GM18951 (cell line): ENCODE results near the gene PALD1.

Source experiments
- POLR2A ChIP-seq: IDR thresholded peaks from 4 replicates; pipeline ENCODE4 v1.6.1; 2011; ENCODE audit warnings: mild to moderate bottlenecking; ENCODE audit not compliant: insufficient read length, insufficient read depth; ENCODE audit errors: extremely low read depth
- in situ Hi-C: fragments of 300-500 bp; cut with MboI; formaldehyde crosslinking; loops from one replicate; pipeline ENCODE4 v1.12.0; 2022; ENCODE audit warnings: low sequenced_read_pairs, mixed read lengths, inconsistent platforms; ENCODE audit not compliant: unreplicated experiment

The PALD1 gene

DNA sequence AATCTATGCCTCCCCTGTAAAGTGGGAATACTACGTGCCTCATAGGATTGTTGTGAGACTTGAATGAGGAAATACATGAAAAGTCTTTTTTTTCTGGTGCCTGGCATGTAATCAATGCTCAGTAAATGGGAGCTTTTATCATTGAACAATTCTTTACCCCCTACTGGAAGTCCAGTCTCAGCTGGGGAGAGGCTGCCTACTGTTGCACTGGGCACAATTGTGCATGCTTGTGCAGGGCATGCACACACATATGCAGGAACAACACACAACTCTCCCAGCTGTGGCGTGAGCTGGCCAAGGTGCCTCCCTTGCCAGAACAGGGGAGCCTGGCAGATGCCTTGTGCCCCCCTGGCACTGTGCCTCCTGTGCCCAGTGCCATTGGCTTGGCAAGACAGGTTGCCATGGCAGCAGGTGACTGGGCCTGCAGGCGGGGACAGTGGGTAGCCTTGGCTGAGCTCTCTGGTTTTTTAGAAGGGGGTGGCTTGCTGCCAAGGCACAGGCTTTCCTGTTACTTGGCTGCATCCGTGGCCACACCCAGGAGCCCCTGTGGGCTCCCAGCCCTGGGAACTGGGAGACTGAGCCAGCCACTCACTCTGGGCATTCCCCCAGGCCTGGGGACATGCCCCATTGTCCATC, 16.1 kb upstream of the PALD1 start:
- no peak for TF ChIP-seq POLR2A

DNA sequence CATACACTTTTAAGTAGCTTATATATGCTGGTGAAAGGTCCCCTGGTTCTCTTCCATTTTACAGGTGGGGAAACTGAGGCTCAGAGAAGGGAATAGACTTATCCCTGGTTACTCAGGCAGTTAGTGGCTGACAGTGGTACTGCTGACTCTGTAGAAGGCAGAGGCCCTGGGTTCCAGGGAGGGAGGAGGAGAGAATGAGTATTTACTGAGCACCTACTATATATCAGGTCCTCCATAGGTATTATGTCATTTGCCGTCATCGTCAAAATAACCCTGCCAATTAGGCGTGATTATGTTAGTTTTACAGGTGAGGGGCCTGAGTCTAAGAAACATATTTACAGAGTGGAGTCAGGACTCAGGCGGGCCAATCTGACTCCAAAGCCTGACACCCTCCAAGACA, 13.3 kb upstream of the PALD1 start:
- TF ChIP-seq POLR2A = no peak
- in situ Hi-C loops = loop anchor here (10.0 kb wide), 1 partner anchor 80 kb away; no protein-coding TSS in a partner anchor

More for the DNA sequence above, 16.1 kb upstream of the PALD1 start:
- in situ Hi-C loops = loop anchor here (10.0 kb wide), 1 partner anchor 82 kb away; no protein-coding TSS in a partner anchor

DNA sequence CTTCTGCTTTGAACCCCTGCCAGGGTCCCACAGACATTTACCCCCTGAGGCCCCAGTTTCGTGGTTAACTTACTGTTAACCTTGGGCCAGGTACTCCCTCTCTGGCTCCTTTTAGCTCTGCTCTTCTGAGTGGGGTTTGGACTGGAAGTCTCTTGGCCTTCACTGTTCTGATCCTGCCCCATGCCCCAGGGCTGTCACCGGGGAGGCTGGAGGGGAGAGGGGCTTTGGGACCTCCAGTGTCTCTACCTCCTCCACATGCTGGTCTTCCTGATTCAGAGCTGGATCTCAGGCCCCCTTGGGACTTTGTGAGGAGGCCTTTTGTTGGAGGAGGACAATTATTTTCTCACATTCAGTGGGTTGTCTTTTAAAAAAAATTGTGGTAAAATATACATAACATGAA, 12.7 kb upstream of the PALD1 start:
- in situ Hi-C loops = loop anchor here (10.0 kb wide), 1 partner anchor 79 kb away; no protein-coding TSS in a partner anchor
- TF ChIP-seq POLR2A = no peak

DNA sequence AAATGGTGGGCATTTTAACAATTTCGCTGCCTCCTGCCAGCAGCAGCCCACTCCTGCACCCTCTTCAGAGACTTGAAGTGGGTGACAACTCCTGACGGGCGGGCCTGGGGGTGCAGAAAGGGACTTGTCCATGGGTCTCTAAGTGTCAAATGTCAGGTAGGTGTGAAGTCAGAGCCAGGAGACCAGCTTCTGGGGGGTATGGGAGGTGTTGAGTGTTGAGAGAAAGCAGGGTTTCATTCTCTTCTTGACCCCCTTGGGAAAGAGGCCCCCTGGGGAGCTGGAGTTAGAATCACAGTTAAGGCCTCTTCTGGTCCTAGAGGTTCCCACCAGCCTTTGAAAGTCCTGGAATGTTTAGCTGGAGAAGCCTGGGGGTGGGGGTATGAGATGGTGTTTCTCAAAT, 11.6 kb upstream of the PALD1 start:
- in situ Hi-C loops = loop anchor here (10.0 kb wide), 1 partner anchor 78 kb away; no protein-coding TSS in a partner anchor
- TF ChIP-seq POLR2A = no peak

DNA sequence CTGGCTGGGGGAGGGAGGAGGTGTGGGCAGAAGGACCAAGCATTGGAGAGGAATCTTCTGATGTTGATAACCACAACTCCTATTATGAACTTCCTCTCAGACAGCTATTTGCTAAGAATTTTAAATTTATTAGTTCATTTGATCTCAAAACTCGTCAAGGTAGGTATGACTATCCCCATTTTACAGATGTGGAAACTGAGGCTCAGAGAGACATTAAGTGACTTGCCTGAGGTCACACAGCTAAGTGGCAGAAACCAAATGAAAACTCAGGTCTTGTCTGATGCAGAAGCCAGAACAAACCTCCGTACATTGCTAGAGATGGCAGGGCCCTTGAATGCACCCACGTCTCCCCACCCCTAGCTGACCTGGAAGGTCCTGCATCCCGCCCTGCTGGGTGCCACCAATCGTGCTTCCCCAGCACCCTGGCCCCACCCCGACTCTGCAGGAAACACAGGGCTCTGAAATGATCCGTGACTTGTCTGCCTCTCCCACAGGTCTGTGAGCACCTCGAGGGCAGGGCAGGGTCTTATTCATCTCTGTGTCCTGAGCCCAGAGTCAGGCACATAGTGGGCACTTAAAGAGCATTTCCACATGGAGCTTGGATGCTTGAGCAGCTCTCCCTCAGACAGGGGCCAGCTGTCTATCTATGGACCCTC, 5.6 kb upstream of the PALD1 start:
- TF ChIP-seq POLR2A = no peak
- in situ Hi-C loops = no loop called here

DNA sequence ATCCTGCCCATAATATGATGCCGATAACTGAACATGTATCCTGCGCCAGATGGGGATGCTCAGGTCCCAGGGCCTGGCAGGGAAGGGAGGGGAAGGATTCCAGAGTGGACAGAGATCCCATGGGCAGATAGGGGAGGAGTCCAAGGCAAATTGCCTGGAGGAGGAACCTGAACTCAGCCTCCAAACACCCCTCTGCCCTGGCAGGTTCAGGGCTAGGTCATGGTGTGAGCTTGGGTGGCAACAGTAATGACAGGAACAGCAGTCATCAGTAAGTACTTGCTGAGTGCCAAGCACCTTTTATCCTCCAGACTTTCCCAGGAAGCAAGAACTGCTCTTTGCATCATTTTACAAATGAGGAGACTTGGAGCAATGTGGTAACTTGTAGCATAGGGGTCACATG, 3.8 kb upstream of the PALD1 start:
- no peak for TF ChIP-seq POLR2A
- in situ Hi-C loops = no loop called here

DNA sequence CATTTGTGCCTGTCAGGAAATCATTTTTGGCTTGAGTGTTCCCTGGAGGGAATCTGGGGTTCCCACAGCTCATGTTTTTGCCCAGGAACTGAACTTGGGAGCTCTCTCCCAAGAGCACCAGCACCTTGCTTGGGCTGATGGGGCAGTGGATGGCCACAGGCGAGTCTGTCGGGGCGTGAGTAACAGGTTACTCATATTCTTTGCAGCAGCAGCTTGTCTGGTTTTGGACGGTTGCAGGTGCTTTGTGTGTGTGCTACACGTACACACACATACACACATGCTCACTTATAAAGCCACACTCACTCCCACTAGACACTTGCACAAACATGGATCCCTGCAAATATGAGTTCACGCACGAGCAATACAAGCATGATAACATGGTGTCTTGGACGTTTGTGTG, 2.9 kb upstream of the PALD1 start:
- in situ Hi-C loops = no loop called here
- TF ChIP-seq POLR2A = no peak

DNA sequence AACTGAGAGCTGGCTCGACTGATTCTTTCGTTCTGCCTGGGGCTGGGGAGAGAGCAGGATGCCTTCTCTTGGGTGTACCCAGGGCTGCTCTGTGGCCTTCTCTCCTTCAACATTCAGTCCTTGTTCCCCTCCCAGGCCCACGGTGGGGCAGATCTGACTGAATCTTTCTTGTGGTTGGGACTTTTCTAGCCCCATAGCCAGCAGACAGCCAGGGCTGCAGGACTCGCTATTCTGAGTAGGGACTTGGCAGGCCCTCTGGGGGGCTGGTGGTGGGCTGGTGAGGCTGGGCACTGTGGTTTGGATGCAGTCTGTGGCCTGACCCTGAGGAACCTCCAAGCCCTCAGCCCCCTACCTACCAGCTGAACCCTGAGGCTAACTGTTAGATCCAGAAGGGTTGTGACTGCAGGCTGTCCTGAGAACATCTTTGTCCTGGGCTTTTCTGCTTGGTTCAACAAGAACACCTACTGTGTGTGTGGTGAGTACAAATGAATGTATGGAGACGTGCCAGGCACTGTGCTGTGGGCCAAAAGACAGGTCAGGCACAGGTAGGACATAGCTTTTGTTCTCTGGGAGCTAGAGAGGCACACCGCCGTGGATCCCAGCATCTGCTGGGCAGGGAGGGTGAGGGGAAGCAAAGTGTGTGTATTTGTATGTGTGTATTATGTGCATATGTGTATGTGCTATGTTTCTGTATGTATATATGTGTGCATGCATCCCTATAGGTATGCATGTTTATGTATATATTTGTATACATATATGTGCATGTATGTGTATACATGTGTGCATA, 2.1 kb upstream of the PALD1 start:
- in situ Hi-C loops = no loop called here
- no peak for TF ChIP-seq POLR2A

DNA sequence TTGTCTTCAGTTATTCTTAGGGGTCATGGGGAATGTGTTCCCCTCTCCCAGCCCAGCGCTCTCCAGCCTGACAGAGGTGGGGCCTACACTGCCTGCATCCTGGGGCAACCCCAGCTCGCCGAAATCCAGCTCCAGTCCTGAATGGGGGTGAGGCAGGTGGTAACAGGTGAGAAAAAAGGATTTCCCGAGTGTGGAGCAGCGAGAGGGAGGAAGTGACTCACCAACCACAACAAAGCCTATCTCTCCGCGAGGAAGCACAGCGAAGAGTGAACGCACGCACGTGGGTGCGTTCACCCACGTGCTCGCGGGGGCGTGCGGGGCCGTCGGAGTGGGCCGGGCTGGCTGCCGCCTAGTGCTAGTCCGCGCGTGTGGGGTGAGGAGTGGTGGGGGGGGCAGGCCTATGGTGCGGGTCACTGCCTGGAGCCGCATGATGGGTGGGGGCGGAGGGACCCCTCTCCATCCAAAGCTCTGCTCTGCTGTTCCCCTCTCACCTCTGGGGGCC, 855 bp upstream of the PALD1 start:
- no peak for TF ChIP-seq POLR2A
- in situ Hi-C loops = no loop called here

DNA sequence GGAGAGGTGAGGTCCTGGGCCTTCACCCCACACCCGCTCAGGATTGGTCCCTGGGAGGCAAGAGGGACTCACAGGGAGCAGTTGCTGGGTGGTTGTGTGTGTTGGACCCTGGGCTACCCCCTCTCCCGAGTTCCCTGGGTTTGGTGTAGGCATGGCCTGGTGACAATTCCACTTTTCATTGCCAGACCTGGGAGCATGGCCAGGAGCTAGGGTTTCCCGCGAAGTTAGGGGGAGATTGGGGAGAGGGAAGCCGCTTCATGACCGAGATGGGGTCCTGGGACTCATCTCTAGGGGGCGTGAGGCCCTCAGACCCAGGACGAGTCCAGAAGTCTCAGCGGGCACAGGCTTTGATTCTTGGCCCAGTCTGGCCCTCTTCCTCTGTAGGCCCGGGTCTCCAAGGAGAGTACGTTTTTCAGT, 606 bp downstream of the PALD1 start:
- in situ Hi-C loops = no loop called here

DNA sequence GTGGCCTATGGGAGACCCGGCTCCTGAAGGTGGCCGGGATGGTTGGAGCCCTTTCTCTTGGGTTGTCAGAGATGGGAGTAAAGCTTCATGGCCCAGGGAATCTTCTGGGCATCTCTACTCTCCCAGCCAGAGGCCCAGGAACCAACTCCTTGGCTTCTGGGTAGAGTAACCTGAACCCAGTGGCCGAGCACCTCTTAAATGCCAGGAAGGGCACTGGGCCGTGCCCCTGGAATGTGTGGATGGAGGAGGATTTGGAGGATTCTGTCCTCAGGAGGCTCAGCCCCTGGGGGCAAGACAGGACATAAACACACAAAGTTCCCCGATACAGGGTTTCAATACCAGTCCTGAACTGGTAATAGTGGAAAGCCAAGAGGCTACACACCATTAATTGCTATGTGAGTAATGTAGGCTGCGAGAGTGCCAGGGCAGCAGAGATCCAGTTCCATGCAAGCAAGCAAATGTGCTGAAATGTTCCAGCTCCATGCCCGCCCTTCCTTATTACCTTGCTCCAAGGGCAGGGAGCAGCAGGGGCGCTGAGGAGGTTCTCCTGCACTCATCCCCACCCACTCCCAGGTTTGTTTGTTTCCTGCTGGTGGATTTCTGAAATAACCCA, 1.2 kb downstream of the PALD1 start:
- in situ Hi-C loops = no loop called here
- TF ChIP-seq POLR2A = no peak

More for the DNA sequence above, 606 bp downstream of the PALD1 start:
- no peak for TF ChIP-seq POLR2A

DNA sequence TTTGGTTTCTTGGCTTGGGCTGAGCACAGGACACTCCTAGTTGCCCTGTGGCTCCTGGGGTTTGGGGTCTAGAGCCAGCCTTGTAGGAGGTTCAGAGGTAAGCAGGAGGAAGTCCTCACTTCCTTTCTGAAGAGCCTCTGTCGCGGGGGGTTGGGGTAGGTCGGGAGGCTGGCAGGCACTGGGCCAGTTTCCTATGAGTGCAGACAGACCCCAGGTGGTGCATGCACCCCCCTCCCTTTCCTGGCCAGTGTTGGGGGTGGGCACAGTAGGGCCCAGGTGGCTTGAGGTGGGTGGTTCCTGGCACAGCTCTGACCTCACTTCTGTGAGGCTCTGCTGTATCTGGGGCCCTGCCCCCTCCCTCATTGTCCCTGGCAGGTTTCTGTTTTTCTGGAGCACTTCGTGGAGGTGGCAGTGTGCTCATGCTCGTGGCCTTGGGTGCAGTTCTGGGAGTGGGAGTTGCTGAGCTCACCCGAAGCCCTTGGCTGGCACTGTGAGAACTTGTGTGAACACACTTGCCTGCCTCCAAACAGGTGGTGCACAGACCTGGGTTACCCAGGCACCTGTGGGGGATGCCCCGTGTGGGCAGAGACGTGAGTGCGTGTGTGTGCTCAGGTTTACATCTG, 1.8 kb downstream of the PALD1 start:
- TF ChIP-seq POLR2A = no peak
- in situ Hi-C loops = no loop called here
